Keratinocyte (primary cell): ENCODE data around the gene GCSAM. TPM values are rescaled to one million over a fixed set of nuclear protein-coding genes. Genes with fewer than 3 reads are reported as not detected.

Experiments used
- DNase-seq: peaks from one replicate; pipeline ENCODE4 v3.0.0-alpha.2; 2011; ENCODE audit warnings: low read depth, missing footprints, low spot score
- FAIRE-seq: peaks from 2 replicates; lab custom pipeline; 2011; peaks lifted over from hg19 to GRCh38; lab: Jason Lieb, UNC
- H2AFZ ChIP-seq: 2 replicates; pipeline ENCODE4 v1.6.0; 2012; ENCODE audit warnings: low read length, control low read depth, inconsistent platforms; ENCODE audit not compliant: control insufficient read depth
- H3K27ac ChIP-seq: 2 replicates; pipeline ENCODE4 v1.5.1; 2011; ENCODE audit warnings: low read length; ENCODE audit not compliant: control insufficient read depth, insufficient read depth
- H3K27me3 ChIP-seq: 3 replicates; pipeline ENCODE4 v1.6.0; 2011; ENCODE audit warnings: low read length; ENCODE audit not compliant: control insufficient read depth, insufficient read depth; ENCODE audit errors: extremely low read depth
- H3K36me3 ChIP-seq, 2 experiments: 2 replicates in 1 of 2; 3 replicates in 1 of 2; pipeline ENCODE4 v1.5.1; 2011; ENCODE audit warnings: low read length in 2 of 2, mild to moderate bottlenecking in 1 of 2; ENCODE audit not compliant: control insufficient read depth in 2 of 2, insufficient read depth in 2 of 2; ENCODE audit errors: extremely low read depth in 1 of 2
- H3K4me1 ChIP-seq: 3 replicates; pipeline ENCODE4 v1.5.1; 2011; ENCODE audit warnings: low read length; ENCODE audit not compliant: control insufficient read depth, insufficient read depth; ENCODE audit errors: extremely low read depth
- H3K4me2 ChIP-seq: 3 replicates; pipeline ENCODE4 v1.6.0; 2011; ENCODE audit warnings: low read depth, low read length; ENCODE audit not compliant: control insufficient read depth, insufficient read depth; ENCODE audit errors: extremely low read depth
- H3K4me3 ChIP-seq, 3 experiments: fragments of 200-600 bp in 1 of 3; sonication (generic) in 1 of 3; 2 replicates in 2 of 3; 3 replicates in 1 of 3; pipeline ENCODE4 v1.5.1; 2011 to 2016; ENCODE audit warnings: low read length in 3 of 3, mild to moderate bottlenecking in 3 of 3, control low read depth in 2 of 3, inconsistent platforms in 1 of 3, low read depth in 1 of 3, mixed read lengths in 1 of 3, mixed run types in 1 of 3, moderate library complexity in 1 of 3; ENCODE audit not compliant: control insufficient read depth in 2 of 3, insufficient read depth in 2 of 3; ENCODE audit errors: extremely low read depth in 1 of 3
- H3K79me2 ChIP-seq: 2 replicates; pipeline ENCODE4 v1.6.0; 2012; ENCODE audit warnings: low read length; ENCODE audit not compliant: control insufficient read depth, insufficient read depth
- H3K9ac ChIP-seq: 3 replicates; pipeline ENCODE4 v1.6.0; 2011; ENCODE audit warnings: low read length; ENCODE audit not compliant: control insufficient read depth, insufficient read depth; ENCODE audit errors: extremely low read depth
- H3K9me1 ChIP-seq: 3 replicates; pipeline ENCODE4 v1.6.0; 2011; ENCODE audit warnings: low read length; ENCODE audit not compliant: control insufficient read depth, insufficient read depth; ENCODE audit errors: extremely low read depth
- H3K9me3 ChIP-seq: 2 replicates; pipeline ENCODE4 v1.5.1; 2012; ENCODE audit warnings: low read depth, low read length; ENCODE audit not compliant: control insufficient read depth
- H4K20me1 ChIP-seq: 3 replicates; pipeline ENCODE4 v1.6.0; 2011; ENCODE audit warnings: low read length; ENCODE audit not compliant: control insufficient read depth, insufficient read depth; ENCODE audit errors: extremely low read depth
- EZH2 ChIP-seq: IDR thresholded peaks from one replicate; pipeline ENCODE4 v1.6.1; 2012; ENCODE audit warnings: inconsistent platforms, mild to moderate bottlenecking, low read length, moderate library complexity
- dilution Hi-C: fragments of 300-500 bp; cut with MboI; formaldehyde crosslinking; loops from one replicate; pipeline ENCODE4 v1.7.0; 2020; ENCODE audit warnings: low sequenced_read_pairs; ENCODE audit not compliant: extremely low pct_ligation_motif_present
- polyA plus RNA-seq, 5 experiments: library from polyadenylated mRNA; depleted of rRNA in 3 of 5; stranded (reverse) in 3 of 5; stranded (forward) in 1 of 5; unstranded in 1 of 5; fragments of >200 nt; gene quantifications; 1 replicate in 1 of 5; 2 replicates in 3 of 5; 3 replicates in 1 of 5; pipeline versions ENCODE4 v1.2.1 to v1.2.3, GENCODE V29; 2011 to 2012; ENCODE audit warnings: missing spikeins in 2 of 5, low read depth in 1 of 5, low replicate concordance in 1 of 5
- TF ChIP-seq, protein P1 (sequence below), 3 experiments: IDR thresholded peaks in 1 of 3; conservative IDR thresholded peaks in 1 of 3; optimal IDR thresholded peaks in 1 of 3; 2 replicates in 2 of 3; 3 replicates in 1 of 3; pipeline versions ENCODE3 to v1.5.1; 2011; ENCODE audit warnings: low read length in 3 of 3, mild to moderate bottlenecking in 3 of 3, moderate library complexity in 2 of 3, control low read depth in 1 of 3, inconsistent platforms in 1 of 3; ENCODE audit not compliant: insufficient read depth in 2 of 3; ENCODE audit errors: extremely low read depth in 1 of 3

GCSAM gene
- polyA plus RNA-seq, 1 donor (not counting 4 experiments of a cell fraction or from before 2014, with no cell fraction given), result 2.9 TPM

DNA sequence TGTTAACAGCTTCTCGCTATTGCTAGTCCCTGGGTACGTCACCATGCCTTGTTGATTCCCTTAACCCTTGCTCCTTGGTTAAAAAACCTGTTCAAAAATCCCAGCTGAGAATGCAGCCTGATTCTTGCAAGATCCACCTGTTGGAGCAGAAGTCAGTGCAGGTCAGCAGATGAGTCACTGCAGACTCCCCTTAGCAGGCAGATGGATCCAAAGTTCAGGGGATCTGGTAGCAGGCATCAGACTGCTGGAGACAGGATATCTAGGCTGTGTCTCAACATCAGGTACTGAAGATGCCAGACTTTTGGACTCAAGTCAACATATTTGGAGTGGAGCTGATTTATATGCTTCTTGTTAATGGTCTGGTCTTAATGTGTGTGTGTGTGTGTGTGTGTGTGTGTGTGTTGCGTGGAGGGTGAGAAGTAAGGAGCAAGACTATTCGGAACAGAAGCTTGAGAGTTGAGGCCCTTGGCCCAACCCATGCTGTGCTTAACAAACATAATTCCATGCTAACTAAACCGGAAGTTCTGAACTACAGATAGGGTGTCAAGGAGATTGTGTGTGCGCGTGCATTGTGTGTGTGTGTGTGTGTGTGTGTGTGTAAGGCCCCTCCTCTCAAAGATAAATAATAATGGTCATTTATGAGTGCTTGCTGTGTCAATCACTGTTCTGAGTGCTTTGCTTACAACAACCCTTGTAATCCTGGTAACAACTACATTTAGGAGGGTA lies 47.9 kb downstream of the GCSAM start:
- Histone ChIP-seq H3K79me2 (peaks cover 31% of the 10 kb centered on the region), H3K9me1 (peaks cover 3% of the 10 kb centered on the region), H3K36me3 (peaks cover 2 to 3% of the 10 kb centered on the region in 2 experiments), H3K4me2 (no peak overlapping the region), H3K27ac (no peak overlapping the region), H2AFZ (no peak overlapping the region), H3K4me1 (peaks cover 22% of the 10 kb centered on the region), H3K9ac (no peak overlapping the region), H3K27me3 (no peaks in the 10 kb centered on the region), H4K20me1 (peaks cover 2% of the 10 kb centered on the region), H3K4me3 (no peak overlapping the region), H3K9me3 (no peaks in the 10 kb centered on the region)
- TF ChIP-seq, protein P1, sequence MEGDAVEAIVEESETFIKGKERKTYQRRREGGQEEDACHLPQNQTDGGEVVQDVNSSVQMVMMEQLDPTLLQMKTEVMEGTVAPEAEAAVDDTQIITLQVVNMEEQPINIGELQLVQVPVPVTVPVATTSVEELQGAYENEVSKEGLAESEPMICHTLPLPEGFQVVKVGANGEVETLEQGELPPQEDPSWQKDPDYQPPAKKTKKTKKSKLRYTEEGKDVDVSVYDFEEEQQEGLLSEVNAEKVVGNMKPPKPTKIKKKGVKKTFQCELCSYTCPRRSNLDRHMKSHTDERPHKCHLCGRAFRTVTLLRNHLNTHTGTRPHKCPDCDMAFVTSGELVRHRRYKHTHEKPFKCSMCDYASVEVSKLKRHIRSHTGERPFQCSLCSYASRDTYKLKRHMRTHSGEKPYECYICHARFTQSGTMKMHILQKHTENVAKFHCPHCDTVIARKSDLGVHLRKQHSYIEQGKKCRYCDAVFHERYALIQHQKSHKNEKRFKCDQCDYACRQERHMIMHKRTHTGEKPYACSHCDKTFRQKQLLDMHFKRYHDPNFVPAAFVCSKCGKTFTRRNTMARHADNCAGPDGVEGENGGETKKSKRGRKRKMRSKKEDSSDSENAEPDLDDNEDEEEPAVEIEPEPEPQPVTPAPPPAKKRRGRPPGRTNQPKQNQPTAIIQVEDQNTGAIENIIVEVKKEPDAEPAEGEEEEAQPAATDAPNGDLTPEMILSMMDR (optimal IDR thresholded peaks at IDR 0.05 in 1 of 3, IDR thresholded peaks at IDR 0.05 in 1 of 3, conservative IDR thresholded peaks at IDR 0.05 in 1 of 3; ENCODE audit: extremely low read depth in 1 of 3, insufficient read depth in 2 of 3, low read length in 3 of 3), result no peak
- no peak for TF ChIP-seq EZH2
- peak; percentile 41 for FAIRE-seq
- dilution Hi-C loops, result no loop called here
- no peak for DNase-seq

DNA sequence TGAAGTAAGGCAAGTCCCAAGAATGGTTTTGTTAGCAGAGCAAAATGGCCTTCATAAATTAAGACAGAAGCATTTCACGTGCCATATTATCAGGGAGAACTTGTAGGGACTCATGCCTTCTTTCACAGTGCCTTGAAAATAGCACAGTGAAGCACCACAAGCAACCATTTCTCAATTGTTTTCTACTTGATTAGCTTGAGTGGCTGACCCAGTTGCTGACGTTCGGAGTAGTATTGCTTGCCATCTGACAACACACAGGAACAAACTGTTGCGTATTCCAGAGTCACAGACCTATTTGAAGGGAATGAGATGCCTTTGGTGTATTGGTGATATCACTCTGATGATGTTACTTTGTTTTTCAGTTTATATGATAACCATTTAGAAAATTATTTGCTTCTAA lies 49.8 kb downstream of the GCSAM start:
- DNase-seq, result no peak
- Histone ChIP-seq H3K9me1 (no peaks in the 10 kb centered on the region), H3K4me3 (no peak overlapping the region), H4K20me1 (no peaks in the 10 kb centered on the region), H3K9me3 (no peaks in the 10 kb centered on the region), H3K27ac (no peak overlapping the region), H3K36me3 (no peaks in the 10 kb centered on the region), H3K4me1 (peaks cover 15% of the 10 kb centered on the region), H3K79me2 (peaks cover 13% of the 10 kb centered on the region), H2AFZ (no peak overlapping the region), H3K9ac (no peak overlapping the region), H3K27me3 (no peaks in the 10 kb centered on the region), H3K4me2 (no peak overlapping the region)
- dilution Hi-C loops, result no loop called here
- no peak for FAIRE-seq
- TF ChIP-seq, protein P1 (optimal IDR thresholded peaks at IDR 0.05 in 1 of 3, IDR thresholded peaks at IDR 0.05 in 1 of 3, conservative IDR thresholded peaks at IDR 0.05 in 1 of 3; ENCODE audit: extremely low read depth in 1 of 3, insufficient read depth in 2 of 3, low read length in 3 of 3), result no peak
- TF ChIP-seq EZH2, result no peak
